K562 (cell line): Measurements from ENCODE around the gene UBE2L5. TPM values are rescaled to one million over a fixed set of nuclear protein-coding genes. Genes with fewer than 3 reads are reported as not detected.

Experiments used
- ATF2 ChIP-seq: sonication (generic); formaldehyde crosslinking; IDR thresholded peaks from 2 replicates; pipeline ENCODE4 v1.8.1; 2022; ENCODE audit warnings: missing genetic modification reagents
- BHLHE40 ChIP-seq: IDR thresholded peaks from 2 replicates; pipeline ENCODE4 v1.6.1; 2011; ENCODE audit warnings: low read length, improper control_type of control experiment
- FOSL1 ChIP-seq: fragments of 200-800 bp; sonication (Bioruptor generic); conservative IDR thresholded peaks from 2 replicates; pipeline ENCODE4 v1.6.1; 2016; ENCODE audit warnings: missing genetic modification characterization, missing compliant biosample characterization
- MYC ChIP-seq, 2 experiments: fragments of 250-450 bp in 1 of 2; sonication (Bioruptor Pico) in 1 of 2; IDR thresholded peaks; 2 replicates each; pipeline versions ENCODE4 v1.5.1 to v1.6.1; 2012 to 2021; ENCODE audit warnings: low read depth in 2 of 2, borderline replicate concordance in 1 of 2, improper control_type of control experiment in 1 of 2, low read length in 1 of 2, mild to moderate bottlenecking in 1 of 2, moderate library complexity in 1 of 2
- PHF20 ChIP-seq: fragments of 450-650 bp; IDR thresholded peaks from 2 replicates; pipeline ENCODE4 v1.6.1; 2018; ENCODE audit not compliant: partially characterized antibody
- ZBED1 ChIP-seq: IDR thresholded peaks from 2 replicates; pipeline ENCODE4 v1.6.1; 2014
- polyA plus RNA-seq, 8 experiments: library from polyadenylated mRNA; depleted of rRNA in 4 of 8; stranded (reverse) in 5 of 8; unstranded in 3 of 8; fragments of >200 nt; fragmentation: Nextera tagmentation in 2 of 8; fragmentation: Illumina TruSeq in 1 of 8; extraction: Ambion mirVana in 2 of 8; extraction: Trizol in 1 of 8; gene quantifications; 2 replicates each; pipeline versions ENCODE4 v1.2.1 to v1.2.3, GENCODE V29; 2011 to 2014; ENCODE audit warnings: inconsistent platforms in 1 of 8, missing spikeins in 1 of 8
- total RNA-seq, 7 experiments: library from RNA; depleted of rRNA in 6 of 7; stranded (reverse); fragments of >200 nt in 6 of 7; fragmentation: Illumina TruSeq in 2 of 7; extraction: Trizol in 2 of 7; gene quantifications; 2 replicates each; pipeline versions ENCODE4 v1.2.1 to v1.2.3, GENCODE V29; 2011 to 2021; ENCODE audit warnings: low replicate concordance in 1 of 7
- TF ChIP-seq, protein P1 (sequence below): fragments of 450-650 bp; IDR thresholded peaks from 2 replicates; pipeline ENCODE4 v1.6.1; 2016; ENCODE audit warnings: mild to moderate bottlenecking, moderate library complexity

The UBE2L5 gene
- total and polyA plus RNA-seq, 9 of the 15 experiments (the other 6 are each of a cell fraction or from before 2014, with no cell fraction given), result 0.22 to 1.5 (median 0.86) TPM; not detected in 6

GRCh38 chr13:30409886-30410704, 12.2 kb upstream of the UBE2L5 start (continued):
- TF ChIP-seq, protein P1, sequence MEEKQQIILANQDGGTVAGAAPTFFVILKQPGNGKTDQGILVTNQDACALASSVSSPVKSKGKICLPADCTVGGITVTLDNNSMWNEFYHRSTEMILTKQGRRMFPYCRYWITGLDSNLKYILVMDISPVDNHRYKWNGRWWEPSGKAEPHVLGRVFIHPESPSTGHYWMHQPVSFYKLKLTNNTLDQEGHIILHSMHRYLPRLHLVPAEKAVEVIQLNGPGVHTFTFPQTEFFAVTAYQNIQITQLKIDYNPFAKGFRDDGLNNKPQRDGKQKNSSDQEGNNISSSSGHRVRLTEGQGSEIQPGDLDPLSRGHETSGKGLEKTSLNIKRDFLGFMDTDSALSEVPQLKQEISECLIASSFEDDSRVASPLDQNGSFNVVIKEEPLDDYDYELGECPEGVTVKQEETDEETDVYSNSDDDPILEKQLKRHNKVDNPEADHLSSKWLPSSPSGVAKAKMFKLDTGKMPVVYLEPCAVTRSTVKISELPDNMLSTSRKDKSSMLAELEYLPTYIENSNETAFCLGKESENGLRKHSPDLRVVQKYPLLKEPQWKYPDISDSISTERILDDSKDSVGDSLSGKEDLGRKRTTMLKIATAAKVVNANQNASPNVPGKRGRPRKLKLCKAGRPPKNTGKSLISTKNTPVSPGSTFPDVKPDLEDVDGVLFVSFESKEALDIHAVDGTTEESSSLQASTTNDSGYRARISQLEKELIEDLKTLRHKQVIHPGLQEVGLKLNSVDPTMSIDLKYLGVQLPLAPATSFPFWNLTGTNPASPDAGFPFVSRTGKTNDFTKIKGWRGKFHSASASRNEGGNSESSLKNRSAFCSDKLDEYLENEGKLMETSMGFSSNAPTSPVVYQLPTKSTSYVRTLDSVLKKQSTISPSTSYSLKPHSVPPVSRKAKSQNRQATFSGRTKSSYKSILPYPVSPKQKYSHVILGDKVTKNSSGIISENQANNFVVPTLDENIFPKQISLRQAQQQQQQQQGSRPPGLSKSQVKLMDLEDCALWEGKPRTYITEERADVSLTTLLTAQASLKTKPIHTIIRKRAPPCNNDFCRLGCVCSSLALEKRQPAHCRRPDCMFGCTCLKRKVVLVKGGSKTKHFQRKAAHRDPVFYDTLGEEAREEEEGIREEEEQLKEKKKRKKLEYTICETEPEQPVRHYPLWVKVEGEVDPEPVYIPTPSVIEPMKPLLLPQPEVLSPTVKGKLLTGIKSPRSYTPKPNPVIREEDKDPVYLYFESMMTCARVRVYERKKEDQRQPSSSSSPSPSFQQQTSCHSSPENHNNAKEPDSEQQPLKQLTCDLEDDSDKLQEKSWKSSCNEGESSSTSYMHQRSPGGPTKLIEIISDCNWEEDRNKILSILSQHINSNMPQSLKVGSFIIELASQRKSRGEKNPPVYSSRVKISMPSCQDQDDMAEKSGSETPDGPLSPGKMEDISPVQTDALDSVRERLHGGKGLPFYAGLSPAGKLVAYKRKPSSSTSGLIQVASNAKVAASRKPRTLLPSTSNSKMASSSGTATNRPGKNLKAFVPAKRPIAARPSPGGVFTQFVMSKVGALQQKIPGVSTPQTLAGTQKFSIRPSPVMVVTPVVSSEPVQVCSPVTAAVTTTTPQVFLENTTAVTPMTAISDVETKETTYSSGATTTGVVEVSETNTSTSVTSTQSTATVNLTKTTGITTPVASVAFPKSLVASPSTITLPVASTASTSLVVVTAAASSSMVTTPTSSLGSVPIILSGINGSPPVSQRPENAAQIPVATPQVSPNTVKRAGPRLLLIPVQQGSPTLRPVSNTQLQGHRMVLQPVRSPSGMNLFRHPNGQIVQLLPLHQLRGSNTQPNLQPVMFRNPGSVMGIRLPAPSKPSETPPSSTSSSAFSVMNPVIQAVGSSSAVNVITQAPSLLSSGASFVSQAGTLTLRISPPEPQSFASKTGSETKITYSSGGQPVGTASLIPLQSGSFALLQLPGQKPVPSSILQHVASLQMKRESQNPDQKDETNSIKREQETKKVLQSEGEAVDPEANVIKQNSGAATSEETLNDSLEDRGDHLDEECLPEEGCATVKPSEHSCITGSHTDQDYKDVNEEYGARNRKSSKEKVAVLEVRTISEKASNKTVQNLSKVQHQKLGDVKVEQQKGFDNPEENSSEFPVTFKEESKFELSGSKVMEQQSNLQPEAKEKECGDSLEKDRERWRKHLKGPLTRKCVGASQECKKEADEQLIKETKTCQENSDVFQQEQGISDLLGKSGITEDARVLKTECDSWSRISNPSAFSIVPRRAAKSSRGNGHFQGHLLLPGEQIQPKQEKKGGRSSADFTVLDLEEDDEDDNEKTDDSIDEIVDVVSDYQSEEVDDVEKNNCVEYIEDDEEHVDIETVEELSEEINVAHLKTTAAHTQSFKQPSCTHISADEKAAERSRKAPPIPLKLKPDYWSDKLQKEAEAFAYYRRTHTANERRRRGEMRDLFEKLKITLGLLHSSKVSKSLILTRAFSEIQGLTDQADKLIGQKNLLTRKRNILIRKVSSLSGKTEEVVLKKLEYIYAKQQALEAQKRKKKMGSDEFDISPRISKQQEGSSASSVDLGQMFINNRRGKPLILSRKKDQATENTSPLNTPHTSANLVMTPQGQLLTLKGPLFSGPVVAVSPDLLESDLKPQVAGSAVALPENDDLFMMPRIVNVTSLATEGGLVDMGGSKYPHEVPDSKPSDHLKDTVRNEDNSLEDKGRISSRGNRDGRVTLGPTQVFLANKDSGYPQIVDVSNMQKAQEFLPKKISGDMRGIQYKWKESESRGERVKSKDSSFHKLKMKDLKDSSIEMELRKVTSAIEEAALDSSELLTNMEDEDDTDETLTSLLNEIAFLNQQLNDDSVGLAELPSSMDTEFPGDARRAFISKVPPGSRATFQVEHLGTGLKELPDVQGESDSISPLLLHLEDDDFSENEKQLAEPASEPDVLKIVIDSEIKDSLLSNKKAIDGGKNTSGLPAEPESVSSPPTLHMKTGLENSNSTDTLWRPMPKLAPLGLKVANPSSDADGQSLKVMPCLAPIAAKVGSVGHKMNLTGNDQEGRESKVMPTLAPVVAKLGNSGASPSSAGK, result no peak
- TF ChIP-seq ZBED1 (no peak), FOSL1 (tag) (peak; percentile 49), PHF20 (no peak), ATF2 (no peak), MYC (IDR thresholded peaks at IDR 0.05; ENCODE audit: low read depth, low read length) (no peak), MYC (CRISPR knock-in tag; IDR thresholded peaks at IDR 0.05; ENCODE audit: borderline replicate concordance, low read depth) (no peak), BHLHE40 (no peak)
- TF ChIP-seq, all 486 proteins: peak for 4
